HEK293 (cell line): ENCODE data around the gene ACTG1.
A peak's percentile ranks its signal among the peaks of the same experiment; 100 is the strongest.

Experiments used
- AEBP2 ChIP-seq: fragments of 450-650 bp; formaldehyde crosslinking; IDR thresholded peaks from 2 replicates; pipeline ENCODE4 v1.5.1; 2016; ENCODE audit warnings: missing biosample characterization, missing genetic modification characterization, borderline replicate concordance
- ATF2 ChIP-seq: fragments of 450-650 bp; formaldehyde crosslinking; IDR thresholded peaks from 2 replicates; pipeline ENCODE4 v1.5.1; 2016; ENCODE audit warnings: missing biosample characterization, missing genetic modification characterization, low read depth
- CTCF ChIP-seq: fragments of 450-650 bp; formaldehyde crosslinking; IDR thresholded peaks from 2 replicates; pipeline ENCODE4 v1.5.1; 2016; ENCODE audit warnings: missing biosample characterization, missing genetic modification characterization
- PATZ1 ChIP-seq: fragments of 450-650 bp; formaldehyde crosslinking; IDR thresholded peaks from 2 replicates; pipeline ENCODE4 v1.5.1; 2016; ENCODE audit warnings: missing biosample characterization, missing genetic modification characterization
- RBAK ChIP-seq: fragments of 450-650 bp; formaldehyde crosslinking; IDR thresholded peaks from 2 replicates; pipeline ENCODE4 v1.5.1; 2016; ENCODE audit warnings: missing biosample characterization, missing genetic modification characterization
- SP2 ChIP-seq: fragments of 450-650 bp; formaldehyde crosslinking; IDR thresholded peaks from 2 replicates; pipeline ENCODE4 v1.5.1; 2016; ENCODE audit warnings: missing biosample characterization, missing genetic modification characterization
- ZBTB26 ChIP-seq: fragments of 450-650 bp; formaldehyde crosslinking; optimal IDR thresholded peaks from 2 replicates; pipeline ENCODE3; 2016; ENCODE audit warnings: missing biosample characterization, mild to moderate bottlenecking, missing genetic modification characterization
- ZBTB7A ChIP-seq: fragments of 450-650 bp; formaldehyde crosslinking; IDR thresholded peaks from 2 replicates; pipeline ENCODE4 v1.5.1; 2016; ENCODE audit warnings: low read depth, missing biosample characterization, missing genetic modification characterization
- ZNF10 ChIP-seq: fragments of 450-650 bp; formaldehyde crosslinking; IDR thresholded peaks from 2 replicates; pipeline ENCODE4 v1.5.1; 2017; ENCODE audit warnings: missing biosample characterization, missing genetic modification characterization
- ZNF146 ChIP-seq: fragments of 450-650 bp; formaldehyde crosslinking; IDR thresholded peaks from 2 replicates; pipeline ENCODE4 v1.5.1; 2016; ENCODE audit warnings: missing biosample characterization, missing genetic modification characterization
- ZNF324 ChIP-seq: fragments of 450-650 bp; formaldehyde crosslinking; IDR thresholded peaks from 2 replicates; pipeline ENCODE4 v1.5.1; 2016; ENCODE audit warnings: missing biosample characterization, missing genetic modification characterization
- ZNF362 ChIP-seq: fragments of 450-650 bp; formaldehyde crosslinking; IDR thresholded peaks from 2 replicates; pipeline ENCODE4 v1.5.1; 2016; ENCODE audit warnings: missing biosample characterization, missing genetic modification characterization
- ZNF423 ChIP-seq: fragments of 450-650 bp; formaldehyde crosslinking; IDR thresholded peaks from 2 replicates; pipeline ENCODE4 v1.5.1; 2016; ENCODE audit warnings: missing biosample characterization, missing genetic modification characterization
- ZNF426 ChIP-seq: fragments of 450-650 bp; formaldehyde crosslinking; IDR thresholded peaks from 2 replicates; pipeline ENCODE4 v1.5.1; 2017; ENCODE audit warnings: missing biosample characterization, missing genetic modification characterization, mild to moderate bottlenecking, inconsistent platforms, moderate library complexity
- ZNF514 ChIP-seq: fragments of 450-650 bp; formaldehyde crosslinking; IDR thresholded peaks from 2 replicates; pipeline ENCODE4 v1.5.1; 2016; ENCODE audit warnings: missing biosample characterization, missing genetic modification characterization
- ZNF530 ChIP-seq: fragments of 450-650 bp; formaldehyde crosslinking; IDR thresholded peaks from 2 replicates; pipeline ENCODE4 v1.5.1; 2016; ENCODE audit warnings: low read depth, missing biosample characterization, missing genetic modification characterization
- ZNF544 ChIP-seq: fragments of 450-650 bp; formaldehyde crosslinking; IDR thresholded peaks from 2 replicates; pipeline ENCODE4 v1.5.0; 2017; ENCODE audit warnings: missing biosample characterization, missing genetic modification characterization
- ZNF654 ChIP-seq: fragments of 450-650 bp; formaldehyde crosslinking; IDR thresholded peaks from 2 replicates; pipeline ENCODE4 v1.5.1; 2016; ENCODE audit warnings: low read depth, missing biosample characterization, missing genetic modification characterization
- ZNF670 ChIP-seq: fragments of 450-650 bp; formaldehyde crosslinking; IDR thresholded peaks from 2 replicates; pipeline ENCODE4 v1.5.1; 2016; ENCODE audit warnings: missing biosample characterization, missing genetic modification characterization, low read depth
- ZNF677 ChIP-seq: fragments of 450-650 bp; IDR thresholded peaks from 2 replicates; pipeline ENCODE4 v1.5.0; 2018; ENCODE audit warnings: missing biosample characterization, mild to moderate bottlenecking, missing genetic modification characterization, moderate library complexity
- ZNF791 ChIP-seq: fragments of 450-650 bp; formaldehyde crosslinking; IDR thresholded peaks from 2 replicates; pipeline ENCODE4 v1.5.1; 2016; ENCODE audit warnings: missing biosample characterization, missing genetic modification characterization
- ZSCAN18 ChIP-seq: fragments of 450-650 bp; formaldehyde crosslinking; IDR thresholded peaks from 2 replicates; pipeline ENCODE4 v1.5.1; 2016; ENCODE audit warnings: missing biosample characterization, missing genetic modification characterization
- TF ChIP-seq, protein P1 (sequence below): fragments of 450-650 bp; formaldehyde crosslinking; IDR thresholded peaks from 2 replicates; pipeline ENCODE4 v1.5.1; 2017; ENCODE audit warnings: missing biosample characterization, missing genetic modification characterization
- TF ChIP-seq, protein P2 (sequence below): fragments of 450-650 bp; formaldehyde crosslinking; IDR thresholded peaks from 2 replicates; pipeline ENCODE4 v1.5.1; 2016; ENCODE audit warnings: missing biosample characterization, missing genetic modification characterization, low read depth

ACTG1 gene

GRCh38 chr17:81513753-81514488, 1.3 kb upstream of the ACTG1 start (continued):
- no peak for TF ChIP-seq ZSCAN18 (tag by site-specific recombination)
- peak; percentile 46 for TF ChIP-seq CTCF
- TF ChIP-seq ZNF324, result no peak
- TF ChIP-seq ZNF146 (tag by site-specific recombination), result no peak
- no peak for TF ChIP-seq RBAK (tag by site-specific recombination)
- peak; percentile 60 for TF ChIP-seq ZBTB26
- TF ChIP-seq ZNF654 (tag by site-specific recombination), result no peak
- no peak for TF ChIP-seq ZNF426 (tag by site-specific recombination)
- no peak for TF ChIP-seq ZNF670 (tag by site-specific recombination)
- peak; percentile 88 for TF ChIP-seq ZBTB7A (tag by site-specific recombination)
- no peak for TF ChIP-seq ZNF677
- TF ChIP-seq, protein P1, sequence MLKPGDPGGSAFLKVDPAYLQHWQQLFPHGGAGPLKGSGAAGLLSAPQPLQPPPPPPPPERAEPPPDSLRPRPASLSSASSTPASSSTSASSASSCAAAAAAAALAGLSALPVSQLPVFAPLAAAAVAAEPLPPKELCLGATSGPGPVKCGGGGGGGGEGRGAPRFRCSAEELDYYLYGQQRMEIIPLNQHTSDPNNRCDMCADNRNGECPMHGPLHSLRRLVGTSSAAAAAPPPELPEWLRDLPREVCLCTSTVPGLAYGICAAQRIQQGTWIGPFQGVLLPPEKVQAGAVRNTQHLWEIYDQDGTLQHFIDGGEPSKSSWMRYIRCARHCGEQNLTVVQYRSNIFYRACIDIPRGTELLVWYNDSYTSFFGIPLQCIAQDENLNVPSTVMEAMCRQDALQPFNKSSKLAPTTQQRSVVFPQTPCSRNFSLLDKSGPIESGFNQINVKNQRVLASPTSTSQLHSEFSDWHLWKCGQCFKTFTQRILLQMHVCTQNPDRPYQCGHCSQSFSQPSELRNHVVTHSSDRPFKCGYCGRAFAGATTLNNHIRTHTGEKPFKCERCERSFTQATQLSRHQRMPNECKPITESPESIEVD (tag by site-specific recombination), result no peak
- TF ChIP-seq ZNF10 (tag by site-specific recombination), result peak; percentile 37; the same call in 1 of the 2 replicates
- TF ChIP-seq ZNF362 (tag by site-specific recombination), result no peak
- TF ChIP-seq ZNF791 (tag by site-specific recombination), result no peak
- TF ChIP-seq ATF2 (tag by site-specific recombination), result no peak
- peak; percentile 95 for TF ChIP-seq ZNF423 (tag by site-specific recombination)
- TF ChIP-seq ZNF544 (tag by site-specific recombination), result no peak
- TF ChIP-seq AEBP2 (tag by site-specific recombination), result no peak
- TF ChIP-seq ZNF514 (tag by site-specific recombination), result no peak
- TF ChIP-seq, protein P2, sequence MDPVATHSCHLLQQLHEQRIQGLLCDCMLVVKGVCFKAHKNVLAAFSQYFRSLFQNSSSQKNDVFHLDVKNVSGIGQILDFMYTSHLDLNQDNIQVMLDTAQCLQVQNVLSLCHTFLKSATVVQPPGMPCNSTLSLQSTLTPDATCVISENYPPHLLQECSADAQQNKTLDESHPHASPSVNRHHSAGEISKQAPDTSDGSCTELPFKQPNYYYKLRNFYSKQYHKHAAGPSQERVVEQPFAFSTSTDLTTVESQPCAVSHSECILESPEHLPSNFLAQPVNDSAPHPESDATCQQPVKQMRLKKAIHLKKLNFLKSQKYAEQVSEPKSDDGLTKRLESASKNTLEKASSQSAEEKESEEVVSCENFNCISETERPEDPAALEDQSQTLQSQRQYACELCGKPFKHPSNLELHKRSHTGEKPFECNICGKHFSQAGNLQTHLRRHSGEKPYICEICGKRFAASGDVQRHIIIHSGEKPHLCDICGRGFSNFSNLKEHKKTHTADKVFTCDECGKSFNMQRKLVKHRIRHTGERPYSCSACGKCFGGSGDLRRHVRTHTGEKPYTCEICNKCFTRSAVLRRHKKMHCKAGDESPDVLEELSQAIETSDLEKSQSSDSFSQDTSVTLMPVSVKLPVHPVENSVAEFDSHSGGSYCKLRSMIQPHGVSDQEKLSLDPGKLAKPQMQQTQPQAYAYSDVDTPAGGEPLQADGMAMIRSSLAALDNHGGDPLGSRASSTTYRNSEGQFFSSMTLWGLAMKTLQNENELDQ (tag by site-specific recombination), result no peak
- TF ChIP-seq PATZ1 (tag by site-specific recombination), result peak; percentile 98
- TF ChIP-seq SP2, result peak; percentile 56
- no peak for TF ChIP-seq ZNF530 (tag by site-specific recombination)
